DND-41 (cell line): ENCODE data around the gene SPTSSB.

Experiments used
- ATAC-seq: fragments of 200-7000 bp; cut with Tn5 transposase; 3 replicates; pipeline ENCODE4 v1.9.1; 2021; ENCODE audit warnings: low read depth; ENCODE audit not compliant: insufficient read depth
- DNase-seq: peaks from one replicate; pipeline ENCODE4 v3.0.0-alpha.2; 2020
- H2AFZ ChIP-seq: 2 replicates; pipeline ENCODE4 v1.6.0; 2012; ENCODE audit warnings: low read depth, low read length
- H3K27ac ChIP-seq: 2 replicates; pipeline ENCODE4 v1.5.1; 2012; ENCODE audit warnings: low read length, inconsistent platforms
- H3K27me3 ChIP-seq: fragments of 200-600 bp; sonication (generic); 2 replicates; pipeline ENCODE4 v1.6.0; 2012; ENCODE audit warnings: low read length, mild to moderate bottlenecking, inconsistent platforms; ENCODE audit not compliant: insufficient read depth, poor library complexity
- H3K36me3 ChIP-seq: 2 replicates; pipeline ENCODE4 v1.5.1; 2012; ENCODE audit warnings: low read length, inconsistent platforms; ENCODE audit not compliant: insufficient read depth
- H3K4me1 ChIP-seq: 2 replicates; pipeline ENCODE4 v1.5.1; 2012; ENCODE audit warnings: mild to moderate bottlenecking, low read length; ENCODE audit not compliant: insufficient read depth
- H3K4me2 ChIP-seq: 2 replicates; pipeline ENCODE4 v1.6.0; 2012; ENCODE audit warnings: mild to moderate bottlenecking, moderate library complexity, low read length, inconsistent platforms; ENCODE audit not compliant: insufficient read depth
- H3K4me3 ChIP-seq, 2 experiments: fragments of 200-600 bp in 1 of 2; shearing (Covaris generic) in 1 of 2; 2 replicates each; pipeline ENCODE4 v1.5.1; 2012 to 2016; ENCODE audit warnings: inconsistent platforms in 2 of 2, low read length in 2 of 2, mild to moderate bottlenecking in 2 of 2, low read depth in 1 of 2, moderate library complexity in 1 of 2
- H3K79me2 ChIP-seq: 2 replicates; pipeline ENCODE4 v1.6.0; 2012; ENCODE audit warnings: low read length, inconsistent platforms; ENCODE audit not compliant: insufficient read depth
- H3K9ac ChIP-seq: 2 replicates; pipeline ENCODE4 v1.6.0; 2012; ENCODE audit warnings: low read depth, mild to moderate bottlenecking, inconsistent platforms, low read length, moderate library complexity
- H3K9me3 ChIP-seq: 2 replicates; pipeline ENCODE4 v1.5.1; 2012; ENCODE audit warnings: low read length, moderate library complexity, mild to moderate bottlenecking, inconsistent platforms; ENCODE audit not compliant: insufficient read depth, severe bottlenecking
- H4K20me1 ChIP-seq: 2 replicates; pipeline ENCODE4 v1.6.0; 2012; ENCODE audit warnings: low read length; ENCODE audit not compliant: insufficient read depth
- EZH2 ChIP-seq: IDR thresholded peaks from 3 replicates; pipeline ENCODE4 v1.6.1; 2012; ENCODE audit warnings: borderline replicate concordance, low read depth, mild to moderate bottlenecking, moderate library complexity, low read length, inconsistent platforms; ENCODE audit not compliant: severe bottlenecking
- TF ChIP-seq, protein P1 (sequence below): IDR thresholded peaks from 2 replicates; pipeline ENCODE4 v1.5.1; 2012; ENCODE audit warnings: borderline replicate concordance, low read length, moderate library complexity, mild to moderate bottlenecking; ENCODE audit not compliant: poor library complexity, severe bottlenecking; ENCODE audit errors: extremely low read depth

The SPTSSB gene

DNA sequence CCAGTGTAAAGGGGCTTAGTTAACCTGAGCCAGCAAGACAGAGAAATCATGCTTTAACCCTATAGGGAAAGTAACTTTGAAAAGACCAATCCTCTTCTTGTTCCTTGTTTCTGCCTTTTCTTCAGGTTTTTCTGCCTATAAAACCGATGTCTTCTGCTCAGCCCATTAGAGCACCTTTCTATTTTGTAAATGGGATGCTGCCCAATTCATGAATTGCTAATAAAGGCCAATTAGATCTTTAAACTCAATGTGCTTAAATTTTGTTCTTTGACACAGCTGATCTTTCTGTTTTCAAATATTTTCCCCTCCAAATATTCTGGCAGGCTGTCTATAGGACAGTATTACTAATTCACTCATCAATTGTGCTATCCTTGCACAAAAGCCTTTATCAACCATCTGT lies 33.8 kb upstream of the SPTSSB start:
- H3K36me3 ChIP-seq = no peaks in the 10 kb centered on the region
- H2AFZ ChIP-seq = no peak overlapping the region
- TF ChIP-seq EZH2 = no peak
- TF ChIP-seq, protein P1, sequence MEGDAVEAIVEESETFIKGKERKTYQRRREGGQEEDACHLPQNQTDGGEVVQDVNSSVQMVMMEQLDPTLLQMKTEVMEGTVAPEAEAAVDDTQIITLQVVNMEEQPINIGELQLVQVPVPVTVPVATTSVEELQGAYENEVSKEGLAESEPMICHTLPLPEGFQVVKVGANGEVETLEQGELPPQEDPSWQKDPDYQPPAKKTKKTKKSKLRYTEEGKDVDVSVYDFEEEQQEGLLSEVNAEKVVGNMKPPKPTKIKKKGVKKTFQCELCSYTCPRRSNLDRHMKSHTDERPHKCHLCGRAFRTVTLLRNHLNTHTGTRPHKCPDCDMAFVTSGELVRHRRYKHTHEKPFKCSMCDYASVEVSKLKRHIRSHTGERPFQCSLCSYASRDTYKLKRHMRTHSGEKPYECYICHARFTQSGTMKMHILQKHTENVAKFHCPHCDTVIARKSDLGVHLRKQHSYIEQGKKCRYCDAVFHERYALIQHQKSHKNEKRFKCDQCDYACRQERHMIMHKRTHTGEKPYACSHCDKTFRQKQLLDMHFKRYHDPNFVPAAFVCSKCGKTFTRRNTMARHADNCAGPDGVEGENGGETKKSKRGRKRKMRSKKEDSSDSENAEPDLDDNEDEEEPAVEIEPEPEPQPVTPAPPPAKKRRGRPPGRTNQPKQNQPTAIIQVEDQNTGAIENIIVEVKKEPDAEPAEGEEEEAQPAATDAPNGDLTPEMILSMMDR = no peak
- H3K9me3 ChIP-seq = peaks cover 6% of the 10 kb centered on the region
- no peak overlapping the region for H3K9ac ChIP-seq
- no peak overlapping the region for H3K4me3 ChIP-seq
- DNase-seq = no peak
- H3K27me3 ChIP-seq = no peaks in the 10 kb centered on the region
- H3K4me2 ChIP-seq = no peak overlapping the region
- H4K20me1 ChIP-seq = no peaks in the 10 kb centered on the region
- H3K79me2 ChIP-seq = no peaks in the 10 kb centered on the region
- no peak overlapping the region for H3K27ac ChIP-seq
- no peak for ATAC-seq
- H3K4me1 ChIP-seq = peaks cover 22% of the 10 kb centered on the region

DNA sequence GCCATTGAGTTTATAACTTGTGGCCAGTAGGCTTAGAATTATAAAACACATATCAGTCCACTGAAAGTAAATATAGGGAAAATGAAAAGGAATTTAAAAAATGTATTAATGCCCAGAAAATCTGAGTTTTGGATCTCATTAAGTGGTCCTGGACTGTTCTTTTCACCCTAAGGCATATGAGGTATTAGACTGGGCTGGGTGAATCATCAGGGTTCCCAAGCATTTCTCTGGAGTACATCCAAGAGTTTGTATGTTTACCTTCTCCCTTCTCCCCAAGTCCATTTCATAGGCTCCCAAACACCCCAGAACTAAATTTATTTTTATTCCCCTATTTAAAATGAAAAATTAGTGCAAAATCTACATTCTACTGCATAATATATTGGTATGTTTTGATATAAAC lies 31.9 kb upstream of the SPTSSB start:
- Histone ChIP-seq H3K36me3 (no peaks in the 10 kb centered on the region), H3K4me1 (peaks cover 22% of the 10 kb centered on the region), H3K9ac (no peak overlapping the region), H3K27me3 (no peaks in the 10 kb centered on the region), H3K9me3 (peaks cover 6% of the 10 kb centered on the region), H3K4me3 (no peak overlapping the region), H3K27ac (no peak overlapping the region), H3K4me2 (no peak overlapping the region), H2AFZ (no peak overlapping the region), H3K79me2 (no peaks in the 10 kb centered on the region), H4K20me1 (no peaks in the 10 kb centered on the region)
- DNase-seq = no peak
- no peak for ATAC-seq
- TF ChIP-seq EZH2 = no peak
- TF ChIP-seq, protein P1 = no peak

DNA sequence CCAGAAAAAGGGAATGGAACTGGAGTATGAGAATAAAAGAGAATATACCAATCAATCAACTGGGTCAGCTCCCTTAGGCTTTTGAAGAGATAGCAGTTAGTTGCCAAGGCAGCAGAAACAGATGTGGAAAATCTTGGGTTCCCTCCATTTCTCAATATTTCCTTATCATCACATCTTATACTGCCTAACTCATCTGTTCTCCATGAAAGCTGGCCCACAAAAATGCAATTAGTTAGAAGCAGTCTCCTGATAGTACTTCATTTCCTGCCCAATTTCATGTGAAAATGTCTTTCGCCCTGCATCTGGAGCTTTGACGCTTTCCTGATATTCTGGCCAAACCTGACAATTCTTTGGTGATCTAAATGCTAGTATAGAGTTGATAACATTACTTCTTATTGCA lies 30.1 kb upstream of the SPTSSB start:
- Histone ChIP-seq H3K36me3 (no peaks in the 10 kb centered on the region), H2AFZ (no peak overlapping the region), H4K20me1 (no peaks in the 10 kb centered on the region), H3K4me2 (no peak overlapping the region), H3K27ac (no peak overlapping the region), H3K9me3 (peaks cover 6% of the 10 kb centered on the region), H3K27me3 (no peaks in the 10 kb centered on the region), H3K4me3 (no peak overlapping the region), H3K4me1 (peaks cover 9% of the 10 kb centered on the region), H3K79me2 (no peaks in the 10 kb centered on the region), H3K9ac (no peak overlapping the region)
- DNase-seq (no peak), ATAC-seq (peak; percentile 33; the same call in 1 of the 3 replicates)
- TF ChIP-seq EZH2 = no peak
- TF ChIP-seq, protein P1 = no peak

DNA sequence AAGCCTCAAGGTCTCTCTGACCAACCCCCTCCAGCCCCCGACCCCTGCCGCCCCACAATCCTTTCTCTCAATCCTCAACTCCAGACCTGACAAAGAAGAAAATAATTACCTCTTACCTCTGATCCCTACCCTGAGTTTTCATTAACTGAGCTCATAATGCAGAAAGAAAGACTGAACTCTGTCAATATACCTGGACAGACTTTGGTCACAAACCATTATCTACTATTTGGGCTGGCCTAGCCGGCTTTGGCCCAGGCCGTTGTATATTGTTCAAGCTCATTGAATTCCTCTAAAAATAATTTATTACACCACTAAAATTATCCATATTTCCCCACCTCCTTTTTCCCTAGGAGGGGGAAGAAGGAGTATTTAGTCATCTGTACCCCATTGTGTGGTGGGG lies 29.3 kb upstream of the SPTSSB start:
- H3K36me3 ChIP-seq = no peaks in the 10 kb centered on the region
- no peak overlapping the region for H3K9ac ChIP-seq
- DNase-seq (no peak), ATAC-seq (no peak)
- no peak overlapping the region for H3K27ac ChIP-seq
- no peak overlapping the region for H3K4me2 ChIP-seq
- peaks cover 6% of the 10 kb centered on the region for H3K9me3 ChIP-seq
- no peaks in the 10 kb centered on the region for H3K27me3 ChIP-seq
- TF ChIP-seq, protein P1 = no peak
- TF ChIP-seq EZH2 = no peak
- no peaks in the 10 kb centered on the region for H4K20me1 ChIP-seq
- no peak overlapping the region for H3K4me3 ChIP-seq
- no peaks in the 10 kb centered on the region for H3K79me2 ChIP-seq
- peaks cover 6% of the 10 kb centered on the region for H3K4me1 ChIP-seq
- H2AFZ ChIP-seq = no peak overlapping the region
